CD4-positive, alpha-beta T cell treated with Interleukin-12 subunit alpha and Interleukin-12 subunit beta, for 1 hour (primary cell): Measurements from ENCODE around the gene TPRA1.
"Not testable (repeated sequence)": the region's sequence is repeated elsewhere in the genome, so short reads cannot be mapped to it uniquely, and the experiment has no call there.

Source experiments
- DNase-seq: peaks from one replicate; pipeline ENCODE4 v3.0.0-alpha.2; 2020

TPRA1 gene

DNA sequence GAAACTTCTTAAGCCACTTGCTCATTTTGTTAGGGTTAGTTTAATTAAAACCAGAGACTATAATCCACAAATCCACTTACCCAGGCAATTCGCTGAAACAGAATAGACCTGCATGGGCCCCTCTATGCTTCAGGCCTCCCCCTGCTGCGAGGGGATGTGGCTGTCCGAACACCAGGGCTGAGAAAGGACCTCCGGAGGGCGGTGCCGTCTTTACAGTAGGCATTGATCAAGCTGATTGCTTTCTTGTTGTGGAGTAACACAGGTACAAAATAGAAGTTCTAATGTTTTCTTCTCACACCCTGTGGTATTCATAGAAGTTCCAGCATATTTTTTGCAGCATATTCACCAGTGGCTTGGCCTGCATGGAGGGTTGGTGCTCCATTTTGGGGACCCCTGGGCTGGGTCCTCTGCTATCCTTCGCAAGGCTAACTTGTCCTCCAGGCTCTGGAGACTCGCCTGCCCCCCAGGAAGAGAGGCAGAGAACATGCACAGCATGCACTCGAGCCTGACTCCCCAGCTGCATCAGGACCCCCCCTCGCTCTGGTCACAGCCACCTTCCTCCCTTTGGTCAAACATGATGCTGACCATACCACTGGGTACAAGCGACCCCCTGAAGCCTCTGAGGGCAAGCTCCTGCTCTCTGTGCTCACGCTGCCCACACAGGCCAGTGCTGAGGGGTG lies 55.3 kb downstream of the TPRA1 start:
- DNase-seq: no peak

DNA sequence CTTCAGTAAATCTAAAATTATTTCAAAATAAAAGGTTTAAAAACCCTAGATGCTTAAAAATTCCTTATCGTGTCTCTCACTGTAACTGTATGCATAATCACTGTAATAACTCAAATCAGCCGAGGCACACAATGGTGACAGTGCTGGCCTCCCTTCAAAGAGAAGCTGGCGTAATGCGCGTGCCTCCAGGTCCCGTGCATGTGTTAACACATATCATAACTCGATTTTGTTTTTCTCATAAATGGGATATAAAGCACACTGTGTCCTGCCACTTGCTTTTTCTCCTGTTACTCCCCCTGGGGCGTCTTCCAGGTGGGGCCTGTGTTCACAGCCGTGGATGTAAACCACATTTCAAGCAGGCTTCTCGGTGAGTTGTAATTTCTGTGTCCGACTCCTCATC lies 56.0 kb downstream of the TPRA1 start:
- no peak for DNase-seq

- no peak for DNase-seq
Observed at GRCh38 chr3:127534161-127534451, 56.4 kb downstream of the TPRA1 start.

GRCh38 chr3:127532561-127533203 lies 57.9 kb downstream of the TPRA1 start:
- DNase-seq: no peak

DNA sequence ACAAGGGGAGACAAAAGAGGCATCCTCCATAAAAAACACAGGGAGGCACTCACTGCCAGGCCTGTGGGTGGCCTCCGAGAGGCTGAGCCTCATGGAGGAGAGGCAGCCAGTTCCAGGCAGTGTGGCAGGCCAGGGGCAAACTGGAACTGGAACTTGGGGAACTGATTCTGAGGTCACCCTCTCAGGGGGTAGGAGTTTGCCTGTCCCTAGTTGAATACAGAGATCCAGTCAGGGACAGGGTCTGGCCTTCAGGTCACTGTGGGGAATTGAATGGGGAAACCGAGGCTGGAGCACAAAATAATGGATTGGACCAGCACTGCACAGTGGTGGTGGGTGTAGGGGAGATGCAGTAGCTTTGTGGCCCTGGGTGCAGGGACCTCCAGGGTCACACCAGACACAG lies 58.7 kb downstream of the TPRA1 start:
- DNase-seq: no peak

DNA sequence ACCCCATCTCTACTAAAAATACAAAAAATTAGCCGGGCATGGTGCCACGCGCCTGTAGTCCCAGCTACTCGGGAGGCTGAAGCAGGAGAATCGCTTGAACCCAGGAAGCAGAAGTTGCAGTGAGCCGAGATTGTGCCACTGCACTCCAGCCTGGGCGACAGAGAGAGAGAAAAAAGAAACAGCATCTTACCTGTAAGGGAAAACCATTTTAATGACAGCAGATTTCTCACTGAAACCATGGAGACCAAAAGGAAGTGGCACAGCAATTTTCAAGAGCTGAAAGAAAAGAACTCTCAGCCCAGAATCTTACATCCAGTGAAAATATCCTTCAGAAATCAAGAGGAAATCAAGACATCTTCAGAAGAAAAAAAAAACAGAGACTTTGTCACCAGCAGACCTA lies 59.7 kb downstream of the TPRA1 start:
- not testable (repeated sequence) for DNase-seq

- DNase-seq: no peak
Observed at GRCh38 chr3:127529346-127530188, 61.0 kb downstream of the TPRA1 start.

DNA sequence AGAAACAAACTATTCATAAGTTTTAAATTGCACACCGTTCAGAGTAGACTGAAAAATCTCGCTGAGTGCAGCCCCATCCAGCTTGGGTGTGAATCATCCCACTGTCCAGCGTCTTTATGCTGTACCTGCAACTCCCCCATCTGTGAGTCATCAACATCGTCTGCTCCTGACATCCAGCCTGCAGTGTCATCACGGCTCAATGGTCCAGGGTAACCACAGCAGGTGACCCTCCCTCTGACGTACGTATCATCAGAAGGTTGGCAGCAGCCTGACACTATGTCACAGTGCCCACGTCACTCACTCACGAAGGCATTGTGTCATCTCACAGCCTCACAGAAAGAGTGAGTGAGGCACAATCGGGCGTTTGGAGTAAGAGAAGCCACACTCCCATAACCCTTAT lies 65.2 kb downstream of the TPRA1 start:
- no peak for DNase-seq

DNA sequence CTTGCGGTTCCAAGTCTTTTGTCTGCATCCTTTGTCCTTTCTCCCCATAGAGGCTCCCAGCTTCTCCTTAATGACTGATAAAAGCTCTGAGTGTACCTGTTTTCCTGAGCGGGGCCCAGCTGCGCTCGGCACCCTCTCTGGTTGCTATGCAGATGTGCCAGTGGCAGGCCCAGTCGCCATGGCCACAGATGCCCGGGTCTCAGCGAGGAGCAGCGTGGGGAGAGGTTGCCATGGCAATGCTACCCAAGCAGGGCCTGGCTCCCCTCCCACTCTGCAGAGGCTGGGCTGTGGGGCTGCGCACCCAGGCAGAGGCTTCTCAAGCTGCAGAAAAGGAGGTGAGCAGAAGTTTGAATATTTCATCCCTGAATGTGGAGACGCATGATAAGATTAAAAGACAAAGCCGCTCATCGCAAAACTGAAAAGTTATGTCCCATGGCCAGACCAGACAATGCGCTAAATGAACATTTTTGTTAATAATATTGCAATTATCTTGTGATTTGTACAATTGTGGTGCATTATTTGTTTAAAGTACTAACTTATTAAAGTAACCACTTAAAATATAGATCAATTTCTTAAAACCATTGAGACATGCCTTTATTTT lies 66.1 kb downstream of the TPRA1 start:
- DNase-seq: no peak
